GM21526 (cell line): ENCODE data around the gene EDN2.

Experiments
- ATAC-seq: cut with Tn5 transposase; IDR thresholded peaks from one replicate; pipeline ENCODE4 v1.9.1; 2021; ENCODE audit warnings: moderate library complexity; ENCODE audit not compliant: unreplicated experiment, low FRiP score

EDN2 gene

DNA sequence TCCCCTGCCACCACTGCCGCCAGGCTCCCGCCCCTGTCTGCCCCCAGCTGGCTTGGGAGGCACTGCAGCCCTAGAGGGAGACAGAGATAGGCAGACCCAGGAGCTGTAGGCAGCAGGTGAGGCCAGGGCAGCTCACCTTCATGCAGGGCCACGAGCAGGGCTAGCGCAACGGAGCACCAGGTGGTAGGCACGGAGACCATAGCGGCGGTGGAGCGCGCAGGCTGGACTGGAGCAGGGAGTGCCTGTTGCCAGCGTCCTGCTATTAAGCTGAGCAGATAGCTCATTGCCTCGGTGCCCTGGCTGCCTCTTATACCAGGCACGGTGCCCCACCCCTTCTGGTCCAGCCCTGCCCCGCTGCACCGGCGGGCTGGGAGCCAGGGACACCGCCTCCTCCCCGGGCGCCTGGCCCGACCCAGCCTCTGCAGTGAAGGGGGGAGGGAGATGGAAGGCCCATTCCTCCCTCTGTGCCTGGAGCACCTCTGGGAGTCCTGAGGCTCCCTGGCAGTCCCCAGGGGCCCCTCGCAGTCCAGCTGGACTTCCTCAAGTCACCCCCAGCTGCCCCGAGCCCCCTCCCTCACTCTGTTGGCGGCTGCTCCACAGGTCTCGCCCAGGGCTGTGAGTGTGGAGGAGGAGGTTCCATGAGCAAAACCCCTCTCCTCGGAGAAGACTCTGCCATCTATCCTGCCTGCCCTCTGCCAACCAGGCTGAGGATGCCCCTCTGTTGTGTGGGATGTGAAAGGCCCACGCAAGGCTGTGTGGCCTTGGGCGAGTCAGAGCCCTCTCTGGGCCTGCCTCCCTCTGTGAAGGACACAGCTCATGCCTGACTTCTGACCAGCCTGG, at the start of gene EDN2:
EDN2 (minus strand) TSS at position 282 of the 840 bp plus-strand sequence; CDS start at position 200, 82 bp downstream.
- ATAC-seq, result no peak

DNA sequence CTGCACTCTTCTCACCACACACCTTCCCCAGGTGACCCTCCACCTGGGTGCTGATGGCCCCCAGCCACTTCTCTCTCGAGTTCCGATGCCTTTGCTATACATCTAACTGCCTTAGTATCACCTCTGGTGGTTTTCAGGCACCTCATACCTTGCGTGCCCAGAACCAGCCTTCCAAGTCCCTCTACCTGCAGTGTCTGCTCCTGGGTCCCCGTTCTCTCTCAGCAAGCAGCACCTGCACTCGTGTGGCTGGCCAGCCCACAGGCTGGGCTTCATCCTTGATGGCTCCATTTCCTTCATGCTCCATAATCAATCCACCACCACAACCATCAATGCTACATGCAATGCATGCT, 49.2 kb upstream of the EDN2 start:
- ATAC-seq, result no peak

DNA sequence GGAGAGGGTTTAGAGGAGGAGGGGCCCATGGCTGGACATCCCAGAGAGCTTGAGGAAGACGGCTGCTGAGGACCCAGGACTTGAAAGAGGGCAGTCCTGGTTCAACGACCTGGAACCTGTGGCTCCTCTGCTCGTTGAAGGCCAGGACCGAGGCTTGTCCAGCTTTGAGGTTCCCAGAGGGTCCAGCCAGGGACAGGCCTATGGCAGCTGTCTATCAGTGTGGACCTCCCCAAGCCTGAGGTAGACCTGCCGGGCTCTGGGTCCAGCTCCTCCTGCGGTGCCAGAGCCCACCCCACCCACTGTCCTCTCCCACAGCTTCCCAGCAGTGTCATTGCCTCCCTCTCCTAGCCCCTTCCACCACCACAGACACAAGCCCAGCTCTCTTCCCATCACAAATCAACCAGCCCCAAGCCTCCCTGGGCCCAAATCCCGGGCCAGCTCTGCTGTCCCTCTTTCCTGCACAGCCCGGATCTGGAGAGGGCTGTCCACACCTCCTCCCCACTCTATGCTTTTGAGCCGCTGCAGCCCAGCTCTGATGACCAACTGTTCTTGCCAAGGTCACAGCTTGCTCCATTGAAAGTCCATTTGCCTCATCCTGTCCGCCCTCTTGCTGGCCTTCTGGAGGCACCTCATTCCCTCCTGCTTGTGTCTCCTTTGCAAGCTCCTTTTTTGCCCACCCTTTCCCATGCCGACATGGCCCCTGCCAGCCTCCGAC, 48.7 kb upstream of the EDN2 start:
- ATAC-seq, result no peak

DNA sequence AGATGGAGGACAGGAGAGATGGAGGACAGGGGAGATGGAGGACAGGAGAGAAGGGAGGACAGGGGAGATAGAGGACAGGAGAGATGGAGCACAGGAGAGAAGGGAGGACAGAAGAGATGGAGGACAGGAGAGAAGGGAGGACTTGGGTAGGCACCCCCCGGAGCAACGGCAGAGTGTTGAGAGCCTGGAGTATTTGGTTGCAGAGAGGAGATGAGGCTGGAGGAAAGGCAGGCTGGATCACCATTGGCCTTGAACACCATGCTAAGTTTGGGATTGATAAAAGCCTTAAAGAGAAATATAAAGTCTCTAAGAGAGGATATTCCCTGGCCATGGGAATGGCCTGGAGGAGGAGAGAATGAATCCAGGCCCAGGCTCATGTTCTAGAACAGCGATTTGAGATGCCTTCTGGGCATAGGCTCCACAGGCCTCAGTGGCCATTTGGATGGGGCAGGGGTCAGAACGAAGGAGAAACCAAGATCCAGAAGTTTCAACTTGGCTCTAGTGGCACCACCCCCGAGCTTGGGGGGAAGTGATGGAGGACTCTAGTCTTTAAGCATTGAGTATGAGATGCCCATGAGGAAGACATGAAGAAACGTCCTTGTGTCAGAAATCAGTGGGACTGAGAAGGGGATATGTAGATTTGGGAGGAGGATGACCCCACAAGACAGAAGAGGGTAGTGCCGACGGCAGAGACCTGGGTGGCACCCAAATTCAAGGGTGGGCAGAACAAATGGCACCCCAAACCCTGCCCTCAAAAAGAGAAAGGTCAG, 47.9 kb upstream of the EDN2 start:
- ATAC-seq, result no peak

DNA sequence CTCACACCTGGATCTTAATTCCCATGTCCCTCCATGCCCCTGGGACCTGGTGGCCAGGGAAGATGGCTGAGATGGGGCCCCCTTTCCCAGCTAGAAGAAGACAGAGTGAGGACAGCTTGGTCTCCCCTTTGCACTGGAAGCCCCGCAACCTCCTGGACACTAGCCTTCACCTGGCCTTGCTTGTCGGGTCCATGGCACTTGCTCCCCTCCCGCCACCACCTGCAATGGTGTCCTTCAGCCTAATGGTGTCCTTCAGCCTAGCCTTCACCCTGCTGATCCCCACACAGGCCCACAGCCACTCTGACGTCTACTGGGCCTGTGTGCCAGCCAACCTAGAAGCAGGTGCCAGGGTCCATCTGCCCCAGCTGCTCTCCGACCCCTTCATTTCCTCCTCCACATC, 45.9 kb upstream of the EDN2 start:
- ATAC-seq, result no peak

DNA sequence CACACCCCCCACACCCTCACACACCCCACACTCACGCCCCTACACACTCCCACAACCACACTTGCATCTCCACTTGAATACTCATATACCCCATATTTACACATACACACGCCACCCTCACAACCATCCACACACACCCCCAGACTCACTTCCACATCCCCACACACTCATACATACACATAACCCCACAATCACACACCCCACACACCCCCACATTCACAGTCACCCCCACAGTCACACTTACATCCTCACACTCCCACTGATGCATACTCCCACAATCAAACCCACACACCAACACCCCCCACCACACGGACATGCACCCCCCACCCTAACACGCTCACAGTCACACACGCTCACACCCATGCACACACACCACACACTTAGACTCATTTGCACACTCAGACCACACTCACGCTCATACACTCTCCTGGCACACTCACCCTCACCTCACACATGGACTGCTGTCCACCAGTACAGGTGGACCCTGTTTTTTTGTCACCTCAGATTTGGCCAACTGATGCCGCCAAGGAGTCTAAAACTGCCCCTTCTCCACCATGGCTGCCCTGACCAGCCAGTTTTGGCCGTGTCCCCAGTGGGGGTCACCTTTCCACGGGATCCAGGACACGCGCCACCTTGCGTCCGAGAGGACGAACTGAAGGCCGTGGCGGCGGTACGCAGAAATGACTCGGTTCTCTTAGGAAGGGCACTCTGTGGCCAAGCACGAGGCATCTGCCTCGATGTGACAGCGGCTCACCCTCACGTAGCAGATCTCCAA, 45.3 kb upstream of the EDN2 start:
- ATAC-seq, result no peak

DNA sequence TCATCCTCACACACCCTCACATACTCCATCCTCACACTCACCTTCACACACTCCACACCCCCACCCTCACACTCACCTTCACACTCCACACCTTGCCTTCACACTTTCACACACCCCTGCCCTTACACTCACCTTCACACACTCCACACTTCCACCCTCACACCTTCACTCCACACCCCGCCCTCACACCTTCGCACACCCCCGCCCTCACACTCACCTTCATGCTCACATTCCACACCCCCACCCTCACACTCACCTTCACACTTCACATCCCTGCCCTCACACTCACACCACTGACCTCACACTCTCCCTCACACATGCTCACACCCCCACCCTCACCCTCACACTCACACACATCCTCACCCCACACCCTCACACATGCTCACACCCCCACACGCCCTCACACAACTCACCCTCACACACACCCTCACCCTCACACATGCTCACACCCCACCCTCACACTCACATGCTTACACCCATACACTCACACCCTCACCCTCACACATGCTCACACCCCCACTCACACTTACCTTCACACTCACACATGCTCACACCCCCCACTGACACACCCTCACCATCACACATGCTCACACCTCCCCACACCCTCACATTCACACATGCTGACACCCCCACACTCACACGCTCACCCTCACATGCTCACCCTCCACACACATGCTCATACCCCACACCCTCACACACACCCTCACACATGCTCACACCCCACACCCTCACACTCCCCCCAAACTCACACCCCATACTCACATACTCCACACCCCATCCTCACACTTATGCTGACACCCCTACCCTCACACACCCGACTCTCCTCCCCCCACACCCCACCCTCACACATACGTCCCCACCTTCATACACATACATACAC, 44.5 kb upstream of the EDN2 start:
- no peak for ATAC-seq

DNA sequence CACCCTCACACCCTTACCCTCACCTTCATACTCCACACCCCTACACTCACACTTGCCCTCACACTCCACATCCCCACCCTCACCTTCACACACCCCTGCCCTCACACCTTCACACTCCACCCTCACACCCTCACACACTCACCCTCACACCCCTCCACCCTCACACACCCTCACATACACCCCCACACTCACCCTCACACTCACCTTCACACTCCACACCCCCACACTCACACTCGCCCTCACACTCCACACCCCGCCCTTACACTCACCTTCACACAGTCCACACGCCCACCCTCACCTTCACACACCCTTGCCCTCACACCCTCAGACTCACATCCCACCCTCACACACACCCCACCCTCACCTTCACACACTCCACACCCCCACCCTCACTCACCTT, 43.6 kb upstream of the EDN2 start:
- ATAC-seq, result no peak

DNA sequence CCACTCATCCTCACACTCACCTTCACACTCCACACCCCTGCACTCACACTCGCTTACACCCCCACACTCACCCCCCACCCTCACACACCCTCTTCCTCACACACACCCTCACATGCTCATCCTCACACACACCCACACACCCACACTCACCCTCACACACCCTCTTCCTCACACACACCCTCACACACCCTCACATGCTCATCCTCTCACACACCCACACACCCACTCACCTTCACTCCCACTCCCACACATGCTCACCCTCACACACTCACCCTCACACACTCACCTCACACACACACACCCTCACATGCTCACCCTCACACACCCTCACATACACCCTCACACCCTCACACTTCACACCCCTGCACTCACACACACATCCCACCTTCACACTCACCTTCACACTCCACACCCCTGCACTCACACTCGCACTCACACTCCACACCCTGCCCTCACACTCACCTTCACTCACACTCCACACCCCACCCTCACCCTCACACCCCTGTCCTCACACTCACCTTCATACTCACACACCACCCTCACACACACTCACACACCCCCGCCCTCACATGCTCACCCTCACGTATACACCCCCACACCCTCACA, 42.6 kb upstream of the EDN2 start:
- no peak for ATAC-seq

DNA sequence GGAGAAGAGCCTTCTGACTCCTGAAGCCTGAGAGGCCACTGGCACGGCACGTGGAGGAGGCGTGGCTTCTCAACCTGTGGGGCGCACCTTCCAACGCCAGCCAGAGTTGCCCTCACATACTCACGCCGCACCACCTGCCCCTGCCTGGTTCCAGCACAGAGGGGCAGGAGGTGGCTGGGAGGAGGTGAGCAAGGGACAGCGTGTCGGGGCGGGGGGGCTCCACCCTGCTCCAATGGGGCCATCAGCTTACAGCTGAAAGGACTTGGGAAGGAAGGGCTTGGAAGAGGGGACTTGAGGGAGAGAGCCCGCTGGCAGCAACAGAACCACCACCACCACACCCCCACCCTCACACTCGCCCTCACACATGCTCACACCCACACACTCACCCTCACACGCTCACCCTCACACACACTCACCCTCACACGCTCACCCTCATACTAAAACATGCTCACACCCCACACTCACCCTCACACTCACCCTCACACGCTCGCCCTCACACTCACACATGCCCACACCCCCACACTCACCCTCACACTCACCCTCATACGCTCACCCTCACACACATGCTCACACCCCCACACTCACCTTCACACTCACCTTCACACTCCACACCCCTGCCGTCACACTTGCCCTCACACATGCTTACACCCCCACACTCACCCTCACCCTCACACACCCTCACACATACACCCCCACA, 41.6 kb upstream of the EDN2 start:
- no peak for ATAC-seq

DNA sequence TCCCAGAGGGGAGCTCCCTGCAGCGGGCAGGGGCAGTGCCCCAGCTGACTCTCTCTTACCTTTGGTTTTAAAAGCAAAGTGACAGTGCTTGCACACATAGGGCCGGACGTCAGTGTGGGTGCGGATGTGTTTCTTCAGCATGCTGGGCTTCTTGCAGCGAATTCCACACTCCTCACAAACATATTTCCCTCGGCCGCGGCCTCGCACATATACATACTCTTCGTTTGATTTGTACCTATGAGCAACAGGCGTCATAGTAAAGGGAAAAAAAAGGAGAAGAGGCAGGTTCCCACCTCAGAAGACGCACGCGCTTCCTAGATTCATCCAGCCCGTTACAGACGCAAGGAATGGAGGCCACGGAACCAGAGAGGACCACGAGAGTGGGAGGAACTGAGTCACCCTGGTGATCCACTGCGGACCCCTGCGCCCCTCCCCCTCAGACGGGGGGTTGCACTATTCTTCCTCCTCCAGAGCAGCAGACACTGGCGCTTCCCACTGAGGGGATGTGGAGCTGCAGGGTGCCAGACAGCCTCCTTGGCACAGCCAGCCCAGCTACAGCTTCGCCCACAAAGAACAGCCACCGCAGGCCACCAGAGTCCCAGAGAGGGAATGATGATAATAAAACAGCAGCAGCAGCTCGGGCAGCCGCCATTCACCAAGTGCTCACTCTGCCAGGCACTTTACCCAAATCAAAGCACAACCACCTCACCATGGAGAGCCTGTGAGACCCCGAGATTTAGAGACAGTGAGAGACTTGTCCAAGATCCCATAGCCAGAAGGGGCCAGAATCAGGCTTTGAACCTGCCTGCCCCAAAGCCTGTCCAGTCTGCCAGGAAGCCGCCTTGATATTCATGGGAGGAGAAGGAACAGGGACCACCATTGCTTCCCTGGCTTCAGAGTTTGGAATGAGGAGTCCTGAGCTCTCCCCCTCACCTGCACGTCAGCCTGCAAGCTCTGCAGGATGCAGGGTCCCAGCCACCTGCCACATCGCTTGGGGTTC, 40.5 kb upstream of the EDN2 start:
- no peak for ATAC-seq

DNA sequence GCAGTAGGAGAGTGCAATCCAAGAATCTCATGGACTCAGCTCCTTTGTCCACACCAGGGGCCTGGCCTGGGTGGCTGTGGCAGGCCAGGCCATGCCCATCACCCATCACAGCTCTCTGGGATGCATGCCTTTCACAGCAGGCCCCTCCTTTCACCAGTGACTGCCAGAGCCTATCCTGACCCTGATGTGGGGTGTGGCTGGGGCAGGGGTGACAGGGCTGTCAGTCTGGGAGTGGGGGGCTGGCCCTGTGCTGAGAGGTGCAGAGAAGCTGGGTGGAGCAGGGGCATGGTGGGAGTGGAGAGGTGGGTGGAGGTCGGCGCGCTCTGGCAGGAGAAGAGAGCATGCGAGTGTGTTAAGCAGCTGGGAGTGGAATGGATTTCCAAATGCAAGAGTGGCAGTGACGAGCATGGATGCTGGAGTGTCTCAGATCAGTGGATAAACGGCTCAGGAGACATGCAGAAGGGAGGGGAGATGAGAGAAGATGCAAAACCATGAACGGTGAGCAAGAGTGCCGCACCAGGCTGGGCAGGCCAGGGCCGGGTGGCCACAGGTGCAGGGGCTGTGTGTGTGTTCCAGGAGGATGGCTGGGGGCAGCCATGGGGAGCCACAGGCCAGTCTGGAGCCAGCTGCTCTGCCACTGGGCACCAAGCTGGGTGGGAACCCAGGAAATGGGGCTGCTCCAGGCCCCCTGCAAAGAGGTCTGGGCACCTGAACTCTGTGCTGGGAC, 39.6 kb upstream of the EDN2 start:
- ATAC-seq, result no peak

DNA sequence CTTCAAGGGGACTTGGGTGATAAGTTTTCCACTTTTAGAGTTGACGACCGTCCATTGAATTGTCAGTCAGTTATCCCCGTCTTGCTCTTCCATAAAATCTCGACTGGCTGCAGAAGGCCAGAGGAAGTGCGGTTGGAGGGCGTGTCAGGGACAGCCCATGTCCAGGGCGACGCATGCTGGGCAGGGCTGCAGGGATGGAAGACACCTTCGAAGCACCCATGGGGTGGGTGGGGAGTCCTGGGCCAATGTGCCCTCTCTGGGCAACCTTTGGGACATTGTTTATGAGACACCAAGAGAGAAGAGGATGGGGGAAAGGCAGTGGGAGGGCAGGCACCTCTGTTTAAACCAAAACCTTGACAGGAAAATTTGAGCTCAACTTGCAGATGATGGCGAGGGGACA, 38.6 kb upstream of the EDN2 start:
- no peak for ATAC-seq

DNA sequence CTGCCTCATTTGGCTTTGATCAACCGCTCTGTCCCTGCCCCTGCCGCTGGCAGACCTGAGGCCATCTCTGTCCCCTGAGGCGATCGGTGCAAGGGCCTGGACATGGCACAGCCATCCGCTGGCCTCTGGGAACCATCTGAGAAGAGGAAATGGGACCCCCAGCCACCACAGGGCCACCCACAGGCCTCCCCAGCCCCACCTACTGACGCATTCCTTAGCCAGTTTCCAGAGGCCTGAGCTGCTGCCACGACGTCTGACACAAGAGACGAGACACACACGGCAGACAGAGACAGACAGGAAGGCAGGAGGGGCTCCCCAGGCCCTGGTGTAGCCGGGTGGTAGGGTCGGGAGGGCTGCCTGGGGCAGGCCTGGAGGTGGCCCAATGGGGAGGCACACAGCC, 37.3 kb upstream of the EDN2 start:
- no peak for ATAC-seq

DNA sequence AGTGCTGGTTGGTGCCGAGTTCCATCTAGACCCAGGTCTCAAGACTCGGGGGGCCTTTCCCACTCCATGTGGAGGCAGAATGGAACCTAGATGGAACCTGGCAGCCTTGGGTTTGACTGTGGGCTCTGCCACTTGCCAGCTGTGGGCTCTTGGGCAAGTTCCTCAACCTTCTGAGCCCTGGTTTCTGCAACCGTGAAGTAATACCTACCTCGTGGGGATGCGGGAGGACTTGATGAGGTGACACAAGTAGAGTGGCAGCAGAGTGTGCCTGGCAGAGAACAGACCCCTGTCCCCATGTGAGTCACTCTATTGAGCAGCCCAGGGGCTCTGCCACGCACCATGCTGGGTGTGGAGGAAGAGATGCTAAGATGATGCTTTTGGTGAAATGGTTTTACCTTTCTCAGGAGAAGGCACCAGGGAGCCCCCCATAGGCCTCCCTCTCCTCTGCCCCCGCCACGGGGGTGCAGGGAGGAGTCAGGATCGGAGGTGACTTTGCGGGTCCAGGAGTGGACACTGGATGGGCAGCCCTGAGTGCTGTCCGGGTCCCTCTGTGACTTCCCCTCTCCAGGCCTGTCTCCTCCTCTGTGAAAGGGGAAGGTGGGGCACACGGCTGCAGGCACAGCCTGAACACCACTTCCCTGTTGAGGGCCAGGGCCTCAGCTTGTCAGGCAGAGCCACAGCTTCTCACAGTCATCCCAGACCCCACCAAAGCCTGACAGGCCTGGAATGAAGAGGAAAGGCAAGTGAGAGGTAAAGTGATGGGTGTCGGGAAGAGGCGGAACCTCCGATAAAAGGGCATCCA, 36.7 kb upstream of the EDN2 start:
- ATAC-seq, result no peak

DNA sequence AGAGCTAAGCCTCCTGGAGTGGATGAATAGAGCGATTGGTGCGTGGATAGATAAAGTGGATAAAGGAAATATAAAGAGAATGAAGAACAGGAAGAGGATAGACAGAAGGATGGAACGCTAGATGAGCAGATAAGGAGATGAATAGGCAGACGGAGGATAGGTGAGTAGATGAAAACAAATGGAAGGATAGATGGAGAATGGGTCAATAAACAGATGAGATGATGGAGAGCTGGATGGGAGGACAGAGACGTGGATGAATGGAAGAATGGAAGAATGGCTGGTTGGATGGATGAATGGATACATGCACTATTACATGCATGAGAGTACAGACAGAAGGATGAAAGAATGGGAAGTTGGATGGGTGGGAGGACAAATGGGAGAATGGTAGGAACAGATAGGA, 35.2 kb upstream of the EDN2 start:
- no peak for ATAC-seq
